Activated CD8-positive, alpha-beta memory T cell treated with anti-CD3 and anti-CD28 coated beads for 4 hours (primary cell): ENCODE results near the gene ERFE.

Source experiments
- DNase-seq, 2 donors: peaks; one replicate each; pipeline ENCODE4 v3.0.0-alpha.2; 2020; ENCODE audit warnings: low read depth in 2 of 2

ERFE gene

DNA sequence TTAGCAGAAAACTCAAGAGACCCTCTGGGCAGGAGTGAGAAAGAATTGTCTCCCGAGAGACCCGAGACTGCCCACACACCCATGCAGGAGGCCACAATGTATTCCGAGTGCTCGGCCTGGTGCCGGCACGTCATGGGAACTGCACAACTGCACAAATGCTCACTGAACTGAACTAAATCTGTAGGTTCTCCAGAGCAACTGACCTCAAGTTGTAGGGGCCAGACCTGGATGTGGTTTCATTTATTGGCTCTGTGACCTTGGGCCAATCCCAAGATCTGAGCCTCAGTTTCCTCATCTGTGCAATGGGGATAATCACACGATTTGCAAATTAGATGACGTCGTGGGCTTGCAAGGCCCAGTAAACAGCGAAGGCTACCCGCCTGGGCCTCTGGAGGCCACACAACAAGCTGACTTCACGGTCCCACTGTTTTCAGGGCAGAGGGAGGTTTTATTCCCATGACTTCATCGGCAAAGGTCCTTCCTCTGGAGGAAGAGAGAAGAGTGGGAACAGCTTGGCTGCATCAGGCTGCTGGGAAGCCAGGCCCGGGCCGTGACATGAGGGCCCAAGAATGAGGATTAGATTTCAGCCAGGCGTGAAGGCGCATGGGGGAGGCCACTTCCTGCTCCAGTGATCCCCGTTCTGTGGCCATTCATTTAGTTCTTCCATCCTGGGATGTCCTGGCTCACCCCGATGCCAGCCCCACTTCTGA lies 3.6 kb upstream of the ERFE start:
- no peak for DNase-seq

DNA sequence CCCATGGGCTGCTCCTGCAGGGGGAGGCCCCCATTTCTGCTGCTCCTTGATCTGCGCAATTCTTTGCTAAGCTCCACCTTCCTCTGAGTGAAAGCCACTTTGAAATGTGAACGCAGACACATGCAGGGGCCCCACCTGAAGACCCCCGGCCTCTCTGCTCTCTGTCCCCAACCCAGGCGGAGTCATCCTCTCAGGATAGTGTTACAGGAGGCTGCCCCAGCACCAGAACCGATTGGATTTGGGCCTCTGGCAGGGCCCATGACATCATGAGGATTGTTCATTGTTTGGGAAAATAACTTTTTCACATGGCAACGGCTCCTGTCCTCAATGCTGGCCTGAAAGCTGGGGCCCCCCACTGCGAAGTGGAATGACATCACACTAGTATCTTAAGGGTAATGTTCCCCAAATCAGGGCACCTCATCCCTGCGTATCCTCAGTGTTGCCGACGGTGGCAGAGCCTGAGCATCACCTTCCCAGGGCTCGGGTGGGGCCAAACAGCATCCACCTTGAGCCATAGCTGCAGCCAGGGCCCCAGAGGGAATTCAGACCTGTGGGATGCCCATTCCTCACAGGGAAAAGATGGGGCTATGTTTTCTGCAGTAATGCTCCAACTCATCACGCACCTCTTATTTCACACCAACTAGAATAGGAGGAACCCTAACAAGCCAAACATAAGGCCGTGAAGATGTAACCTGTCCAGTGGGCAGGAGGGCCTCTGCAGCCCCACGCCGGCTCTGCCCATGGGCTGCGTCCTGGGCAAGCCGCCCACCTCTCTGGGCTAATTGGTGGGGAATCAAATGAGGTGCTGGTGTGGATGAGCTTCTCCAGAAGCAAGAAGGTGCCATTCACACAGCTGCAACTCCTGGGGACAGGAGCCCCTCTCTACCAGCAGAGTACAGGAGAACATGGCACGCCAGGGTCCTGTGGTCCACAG lies 2.7 kb upstream of the ERFE start:
- DNase-seq = no peak

DNA sequence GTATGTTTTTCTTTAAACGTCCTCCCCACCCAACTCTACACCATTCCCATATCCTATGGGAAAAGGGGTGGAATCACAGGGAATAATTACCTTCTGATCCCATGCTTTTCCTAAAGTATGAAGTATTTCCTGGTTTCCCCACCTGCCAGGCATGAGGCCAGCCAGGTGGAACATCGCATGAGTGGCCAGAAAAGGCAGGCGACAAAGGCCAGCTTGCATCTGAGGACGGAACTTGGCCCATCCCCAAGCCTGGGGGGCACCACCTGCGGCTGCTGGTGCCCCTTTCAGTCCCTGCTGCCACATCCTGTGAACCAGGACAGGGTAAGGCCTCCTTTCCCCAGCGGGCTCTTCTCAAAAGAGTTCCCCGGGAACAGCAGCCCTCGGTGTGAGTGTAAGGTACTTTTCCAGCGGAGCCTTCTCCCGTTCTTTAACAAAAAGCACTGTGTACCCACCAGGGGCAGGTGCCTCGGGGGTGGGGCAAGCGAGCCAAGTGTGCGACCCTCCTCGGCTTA lies 1.2 kb upstream of the ERFE start:
- DNase-seq = no peak

DNA sequence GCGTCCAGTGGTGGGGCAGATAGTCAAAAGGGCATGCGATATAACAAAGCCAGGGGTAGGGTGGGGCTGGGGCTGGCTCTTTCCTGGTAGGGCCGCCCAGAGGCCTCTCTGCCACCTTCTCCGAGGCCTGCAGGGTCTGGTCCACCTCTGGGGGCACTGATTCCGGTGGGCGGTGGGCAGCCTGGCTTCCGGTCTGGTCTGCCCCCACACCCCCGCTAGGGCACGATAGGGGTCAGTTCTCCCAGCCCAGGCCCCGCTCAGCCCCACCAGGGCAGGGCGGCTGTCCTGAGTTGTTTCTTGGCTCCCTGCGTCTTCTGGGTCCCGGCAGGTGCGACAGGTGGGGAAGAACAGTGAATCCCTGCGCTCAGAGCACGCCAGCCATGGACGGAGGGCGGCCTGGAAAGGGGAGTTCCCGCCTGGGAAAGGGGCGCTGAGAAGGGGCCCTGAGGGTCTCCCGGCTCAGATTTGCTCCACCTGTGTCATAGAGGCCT lies 707 bp upstream of the ERFE start:
- DNase-seq = no peak

DNA sequence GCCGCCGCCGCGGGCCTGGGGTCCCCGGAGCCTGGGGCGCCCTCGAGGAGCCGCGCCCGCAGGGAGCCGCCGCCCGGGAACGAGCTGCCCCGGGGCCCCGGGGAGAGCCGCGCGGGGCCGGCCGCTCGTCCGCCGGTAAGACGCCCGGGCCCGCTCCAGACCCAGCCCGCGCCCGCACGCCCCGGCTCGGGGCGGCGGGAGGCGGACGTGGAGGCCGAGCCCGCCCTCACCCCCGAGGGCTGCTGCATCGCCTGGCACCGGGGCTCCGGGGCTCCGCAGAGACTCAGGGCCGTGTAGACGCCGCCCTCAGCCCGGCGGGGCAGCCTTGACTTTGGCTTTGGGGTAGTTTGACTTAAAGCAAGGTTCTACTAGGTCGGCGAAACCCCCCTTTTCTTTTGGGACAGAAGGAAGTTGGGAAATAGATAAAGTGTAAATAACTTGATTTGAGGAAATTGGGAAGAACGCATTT lies 335 bp downstream of the ERFE start:
- no peak for DNase-seq

DNA sequence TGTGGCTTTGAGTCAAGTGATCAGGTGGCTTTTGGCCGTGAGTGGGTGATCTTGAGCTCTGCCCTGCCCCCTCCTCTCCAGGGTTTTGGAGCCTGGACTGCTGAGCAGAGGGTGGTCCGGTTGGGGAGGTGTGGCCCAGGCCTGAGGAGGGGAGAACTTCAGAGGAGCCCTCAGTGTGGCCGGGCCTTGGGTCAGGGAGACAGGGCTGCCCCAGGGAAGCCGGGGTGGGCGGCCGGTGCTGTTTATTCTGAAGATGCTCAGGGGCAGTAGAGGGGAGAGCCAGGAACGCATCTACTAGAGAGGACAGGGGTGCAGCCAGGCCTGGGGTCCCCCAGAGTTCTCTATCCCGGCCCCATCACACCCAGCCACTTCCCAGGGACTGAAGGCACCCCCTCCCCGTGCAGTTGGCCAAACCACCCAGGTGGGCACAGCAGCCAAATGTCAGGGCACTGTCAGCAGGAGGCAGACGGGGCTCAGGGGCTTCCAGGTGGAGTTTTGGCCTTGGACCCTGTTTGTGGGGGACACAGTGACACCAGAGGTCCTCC lies 963 bp downstream of the ERFE start:
- no peak for DNase-seq

DNA sequence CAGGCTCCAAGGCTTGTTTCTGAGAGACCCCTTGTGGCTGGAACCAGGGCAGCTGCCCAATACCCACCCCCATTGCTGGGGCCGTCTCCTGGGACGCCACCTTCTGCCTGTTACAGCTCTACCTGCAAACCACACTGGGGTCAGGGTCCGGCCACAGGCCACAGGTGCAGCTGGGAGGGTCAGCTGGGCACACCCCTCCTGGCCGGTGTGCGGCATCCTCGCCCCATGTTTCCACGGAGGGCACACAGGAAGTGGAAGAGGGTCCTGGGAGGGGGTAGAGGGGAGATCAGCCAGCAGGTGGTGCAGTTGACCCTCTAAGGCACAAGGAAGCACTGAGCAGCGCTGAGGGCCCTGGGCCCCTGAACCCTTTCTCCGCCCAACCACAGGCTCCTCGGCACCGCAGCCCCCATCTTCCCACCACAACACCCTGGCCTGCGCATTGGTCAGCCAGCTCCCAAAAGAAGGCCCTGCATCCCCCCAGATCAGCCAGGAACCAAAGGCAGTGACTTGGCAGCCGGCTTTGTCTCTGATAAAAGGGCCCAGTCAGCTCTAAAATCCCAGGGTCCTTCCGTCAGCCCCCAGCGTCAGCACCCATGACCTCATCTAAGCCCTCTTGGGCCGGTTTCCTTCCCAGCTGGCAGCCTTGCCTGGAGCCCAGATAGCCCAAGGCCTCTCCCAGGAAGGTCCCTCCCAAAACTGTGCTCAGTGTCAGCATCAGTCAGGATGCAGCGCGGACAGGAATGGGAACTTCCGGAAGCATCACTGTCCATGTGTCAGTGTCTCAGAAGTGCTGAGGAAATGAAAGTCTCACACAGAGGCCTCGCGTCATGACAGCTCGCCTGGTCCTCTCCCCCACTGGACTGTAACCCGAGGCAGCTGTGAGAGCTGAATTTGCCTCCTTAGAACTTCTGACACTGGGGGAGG lies 1.7 kb downstream of the ERFE start:
- DNase-seq = no peak

DNA sequence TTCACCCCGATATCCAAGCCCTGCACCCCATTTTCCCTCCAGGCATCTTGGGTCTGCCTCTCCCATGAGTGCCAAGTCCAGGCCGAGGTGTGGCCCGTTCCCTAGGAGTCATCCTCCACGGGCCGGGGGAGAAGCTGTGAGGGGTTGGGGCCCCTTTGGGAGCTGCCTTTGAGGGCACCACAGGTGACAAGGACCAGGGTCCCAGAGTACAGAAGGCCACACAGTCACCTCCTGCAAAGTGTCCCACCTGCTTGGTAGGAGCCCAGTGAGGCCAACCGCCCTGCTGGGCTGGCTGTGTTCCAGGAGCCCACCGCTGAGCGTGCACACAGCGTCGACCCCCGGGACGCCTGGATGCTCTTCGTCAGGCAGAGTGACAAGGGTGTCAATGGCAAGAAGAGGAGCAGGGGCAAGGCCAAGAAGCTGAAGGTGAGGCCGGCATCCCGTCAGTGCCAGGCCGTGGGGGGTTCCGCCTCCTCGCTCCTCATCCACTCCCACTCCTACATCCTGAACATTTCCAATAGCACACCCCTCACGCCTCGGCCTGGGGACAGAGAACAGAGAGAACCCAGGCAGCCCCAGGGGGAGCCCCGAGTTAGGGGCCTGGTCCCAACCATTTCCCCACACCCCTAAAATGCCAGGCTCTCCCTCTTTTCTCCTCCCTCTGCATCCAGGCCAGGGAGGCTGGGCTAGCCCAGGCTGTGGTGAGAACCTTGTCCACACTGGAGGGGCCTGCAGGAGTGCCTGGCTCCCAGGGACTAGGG lies 2.7 kb downstream of the ERFE start:
- DNase-seq = no peak

DNA sequence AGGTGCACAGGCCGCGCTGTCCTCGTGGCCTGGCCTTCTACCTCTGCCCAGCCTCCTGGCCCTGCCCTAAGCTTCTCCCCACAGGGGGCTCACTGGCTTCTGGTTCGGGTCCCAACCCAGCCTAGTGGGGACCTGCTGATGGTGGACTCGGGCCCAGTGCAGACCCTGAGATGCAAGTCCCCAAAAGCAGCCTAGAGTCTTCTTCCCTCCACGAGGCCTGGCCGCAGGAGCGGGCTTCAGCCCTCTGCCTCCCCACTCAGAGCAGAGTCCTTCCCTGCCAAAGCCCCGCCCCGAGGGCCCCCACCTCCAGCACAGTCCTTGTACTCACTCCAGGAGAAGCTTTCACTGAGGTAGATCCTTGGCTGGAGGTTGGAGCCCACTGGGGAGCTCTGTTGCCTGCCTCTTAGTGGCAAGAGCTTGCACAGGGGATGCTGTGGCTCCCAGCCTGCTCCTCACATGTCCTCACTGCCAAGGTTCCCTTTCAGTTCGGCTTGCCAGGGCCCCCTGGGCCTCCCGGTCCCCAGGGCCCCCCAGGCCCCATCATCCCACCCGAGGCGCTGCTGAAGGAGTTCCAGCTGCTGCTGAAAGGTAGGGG lies 3.6 kb downstream of the ERFE start:
- DNase-seq = no peak

DNA sequence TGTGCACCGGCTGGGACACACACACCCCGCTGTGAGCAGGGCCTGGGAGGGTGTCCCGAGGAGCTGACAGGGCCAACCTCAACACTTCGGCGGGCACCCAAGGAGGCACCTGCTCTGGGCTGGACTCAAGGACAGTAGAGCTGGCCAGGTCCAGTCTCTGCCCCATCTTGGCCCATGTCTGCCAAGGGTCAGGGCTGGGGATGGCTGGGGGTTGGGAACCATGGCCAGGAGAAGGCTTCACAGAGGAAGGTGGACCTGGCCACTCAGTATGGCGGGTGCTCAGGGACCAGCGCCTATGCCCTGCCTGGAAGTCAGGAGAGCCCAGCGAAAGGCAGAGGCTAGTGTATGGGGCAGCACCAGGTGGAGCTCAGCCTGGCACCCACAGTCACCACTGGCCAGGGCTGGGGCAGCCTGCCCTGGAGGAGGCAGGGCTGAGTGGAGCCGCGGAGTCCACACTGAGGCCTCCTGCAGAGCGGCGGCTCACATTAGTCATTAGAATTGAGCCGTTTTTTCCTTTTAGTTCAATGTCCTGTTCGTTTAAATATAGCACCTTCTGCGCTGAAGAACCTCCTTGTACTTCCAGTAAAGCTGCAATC lies 4.2 kb downstream of the ERFE start:
- no peak for DNase-seq

DNA sequence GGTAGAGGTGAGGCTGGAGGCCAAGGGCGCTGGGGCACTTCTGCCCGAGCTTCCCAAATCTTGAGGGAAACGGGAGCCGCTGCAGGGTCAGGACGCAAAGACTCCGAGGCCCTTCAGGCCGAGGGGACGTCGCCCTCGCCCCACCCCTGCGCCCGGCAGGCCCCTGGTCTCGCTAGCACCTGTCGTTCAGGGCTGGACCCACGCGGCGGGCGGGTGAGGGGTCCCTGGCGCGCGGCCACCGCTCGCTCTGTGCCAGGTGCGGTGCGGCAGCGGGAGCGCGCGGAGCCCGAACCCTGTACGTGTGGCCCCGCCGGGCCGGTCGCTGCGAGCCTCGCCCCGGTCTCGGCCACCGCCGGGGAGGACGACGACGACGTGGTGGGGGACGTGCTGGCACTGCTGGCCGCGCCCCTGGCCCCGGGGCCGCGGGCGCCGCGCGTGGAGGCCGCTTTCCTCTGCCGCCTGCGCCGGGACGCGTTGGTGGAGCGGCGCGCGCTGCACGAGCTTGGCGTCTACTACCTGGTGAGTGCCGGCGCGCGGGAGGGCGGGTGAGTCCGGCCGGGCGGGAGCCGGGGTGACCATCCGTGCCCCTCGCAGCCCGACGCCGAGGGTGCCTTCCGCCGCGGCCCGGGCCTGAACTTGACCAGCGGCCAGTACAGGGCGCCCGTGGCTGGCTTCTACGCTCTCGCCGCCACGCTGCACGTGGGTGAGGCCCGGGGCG lies 4.9 kb downstream of the ERFE start:
- DNase-seq = no peak

DNA sequence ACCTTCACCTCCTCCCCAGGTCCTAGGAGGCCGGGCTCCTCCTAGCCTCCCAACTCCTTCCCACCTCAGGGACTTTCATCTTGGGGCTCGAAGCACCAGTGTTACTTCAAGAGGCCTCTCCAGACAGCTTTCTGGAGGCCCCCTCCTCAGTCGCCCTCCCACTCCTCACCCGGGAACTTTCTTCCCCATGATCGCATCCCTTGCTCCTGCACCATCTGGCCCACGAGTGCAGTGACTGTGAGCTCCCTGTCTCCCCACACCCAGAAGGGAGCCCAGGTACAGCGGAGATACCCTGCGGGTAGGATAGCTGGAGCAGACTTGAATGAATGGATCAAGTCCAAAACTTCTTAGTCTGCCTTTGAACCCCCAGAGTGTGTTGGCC lies 6.1 kb downstream of the ERFE start:
- DNase-seq = no peak

DNA sequence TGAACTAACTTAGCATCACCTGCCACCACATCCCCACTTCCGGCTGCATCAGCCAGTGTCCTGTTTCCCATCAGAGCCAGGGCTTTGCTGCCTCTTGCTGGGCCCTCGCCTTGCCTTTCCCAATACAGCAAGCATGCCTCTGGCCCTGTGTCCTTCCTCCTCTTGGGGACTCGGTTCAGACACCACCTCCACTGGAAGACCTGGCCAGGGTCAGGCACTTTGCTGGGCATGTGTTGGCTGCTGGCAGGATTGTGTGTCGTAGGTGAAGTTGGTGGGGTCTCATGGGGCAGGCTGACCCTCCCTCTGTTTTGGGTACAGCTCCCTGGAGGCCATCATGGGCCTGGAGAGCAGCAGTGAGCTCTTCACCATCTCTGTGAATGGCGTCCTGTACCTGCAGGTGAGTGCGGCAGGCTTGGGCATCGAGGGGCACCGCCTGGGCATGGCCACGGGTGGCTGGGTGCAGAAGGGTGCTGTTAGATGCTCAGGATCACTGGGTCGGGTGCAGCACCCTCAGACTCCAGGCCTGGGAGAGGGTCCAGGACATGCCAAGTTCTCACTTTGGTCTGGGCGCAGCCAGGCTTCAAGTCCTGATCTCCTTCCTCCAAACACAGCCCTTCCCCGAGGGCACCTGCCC lies 6.6 kb downstream of the ERFE start:
- DNase-seq = no peak

DNA sequence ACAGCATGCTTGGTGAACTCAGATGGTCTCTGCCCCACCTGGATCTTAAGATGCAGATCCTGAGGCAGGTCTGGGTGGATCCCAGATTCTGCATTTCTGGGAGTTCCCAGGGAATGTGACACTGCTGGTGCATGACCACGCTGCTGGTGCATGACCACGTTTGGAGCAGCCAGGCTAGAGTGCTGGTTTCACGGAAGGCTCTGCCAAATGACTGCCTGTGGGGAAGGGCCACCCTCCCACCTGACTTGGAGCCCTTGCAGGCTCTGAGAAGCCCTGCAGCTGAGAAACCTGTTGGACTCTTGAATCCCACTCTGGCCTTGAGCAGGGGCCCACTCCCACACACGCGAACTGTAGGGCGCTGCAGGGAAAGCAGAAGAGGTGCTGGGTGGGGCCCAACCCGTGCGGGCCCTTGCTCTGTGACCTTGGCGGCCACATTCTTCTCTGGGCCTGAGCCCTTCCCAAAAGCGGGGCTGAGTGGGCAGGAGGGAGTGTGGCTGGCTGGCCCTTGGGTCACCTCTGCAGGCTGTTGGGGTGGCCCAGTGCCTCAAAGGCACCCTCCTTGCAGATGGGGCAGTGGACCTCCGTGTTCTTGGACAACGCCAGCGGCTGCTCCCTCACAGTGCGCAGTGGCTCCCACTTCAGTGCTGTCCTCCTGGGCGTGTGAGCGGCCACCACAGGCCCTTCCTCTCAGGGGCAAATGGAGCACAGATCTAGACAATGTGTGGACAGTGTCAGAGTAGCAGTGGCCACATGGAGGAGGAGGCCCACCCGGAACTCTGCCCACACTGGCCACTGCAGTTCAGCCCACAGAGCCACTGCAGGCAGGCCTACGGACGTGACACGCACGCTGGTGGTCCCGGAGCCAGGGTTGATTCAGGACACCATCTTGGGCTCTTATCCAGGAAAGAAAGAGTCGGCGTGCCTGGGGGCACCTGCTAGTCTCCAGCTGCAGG lies 7.9 kb downstream of the ERFE start:
- no peak for DNase-seq

DNA sequence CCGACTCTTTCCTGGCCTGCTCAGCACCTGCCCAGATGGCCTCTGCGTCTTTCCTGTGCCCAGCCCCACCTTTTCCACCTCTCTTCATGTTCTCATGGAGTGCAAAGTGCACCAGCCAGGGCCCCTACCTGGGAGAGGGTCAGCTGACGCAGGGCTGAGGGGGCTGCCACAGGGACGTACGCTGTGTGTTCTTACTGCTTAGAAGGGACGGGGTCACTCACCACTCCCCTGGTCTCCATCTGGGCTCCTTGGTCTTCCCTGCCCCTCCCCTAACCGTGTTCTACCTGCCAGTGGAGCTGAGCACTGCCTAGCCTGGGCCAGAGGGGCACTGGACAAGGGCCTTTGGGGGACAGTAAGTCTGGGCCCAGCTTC lies 8.6 kb downstream of the ERFE start:
- no peak for DNase-seq

DNA sequence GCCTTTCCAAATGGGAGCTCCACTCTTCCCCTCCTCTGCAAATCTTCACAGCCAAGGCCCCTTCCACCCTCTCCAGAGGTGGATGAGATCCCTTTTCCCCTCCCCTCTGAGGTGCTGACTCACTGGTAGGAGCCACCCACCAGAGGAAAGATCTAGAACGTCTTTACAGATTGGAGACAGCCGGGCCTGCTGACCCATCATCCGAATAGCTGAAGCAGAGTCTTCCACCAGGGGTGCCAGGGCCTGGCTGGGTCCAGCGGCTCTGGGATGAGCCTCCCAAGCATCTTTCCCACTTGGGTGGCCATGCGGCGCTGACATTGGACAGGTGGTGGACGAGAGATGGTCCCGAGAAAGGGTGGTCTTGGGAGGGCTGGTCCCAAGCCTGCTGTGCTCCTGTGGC lies 9.0 kb downstream of the ERFE start:
- DNase-seq = no peak

DNA sequence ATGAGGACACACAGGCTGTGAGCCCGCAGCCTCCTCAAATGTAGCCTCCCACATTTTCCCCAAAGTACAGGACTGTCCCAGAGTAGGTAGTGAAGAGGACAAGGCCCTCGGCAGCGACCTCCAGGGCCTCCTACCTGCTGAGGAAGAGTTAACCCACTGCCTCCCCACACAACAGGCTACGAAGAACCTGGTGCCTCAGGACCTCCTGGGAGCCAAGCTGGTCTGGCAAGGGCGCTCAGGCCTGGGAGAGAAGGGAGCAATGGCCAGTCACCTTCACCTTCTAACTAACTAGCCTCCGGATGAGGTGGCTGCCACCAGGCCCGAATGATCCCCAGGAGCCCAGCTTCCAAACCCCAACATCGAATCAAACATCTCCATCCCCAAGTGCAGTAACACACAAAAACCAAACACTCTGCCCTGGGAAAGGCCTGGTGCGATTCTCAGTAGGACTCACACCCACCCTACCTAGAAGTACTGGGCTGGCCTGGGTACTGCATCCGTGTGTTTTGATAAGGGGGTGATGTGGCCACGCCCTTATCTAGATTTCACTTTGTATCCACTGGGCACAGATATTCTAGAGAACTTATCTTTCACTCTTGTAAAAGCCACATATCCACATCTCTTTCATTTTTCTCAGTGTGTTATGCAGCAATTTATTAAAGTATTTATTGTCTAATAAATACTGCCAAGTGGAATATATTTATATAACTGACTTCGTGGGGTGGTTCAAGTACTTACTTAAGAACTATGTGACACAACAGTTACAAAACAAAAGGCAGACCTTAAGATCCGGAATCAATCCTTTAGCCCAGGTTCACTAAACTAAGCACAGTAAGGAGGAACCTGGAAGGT lies 9.7 kb downstream of the ERFE start:
- DNase-seq = no peak
